ENCODE results near the gene HAAO.
"Not testable (repeated sequence)": the region's sequence is repeated elsewhere in the genome, so short reads cannot be mapped to it uniquely, and the experiment has no call there.

The HAAO gene

GRCh38 chr2:42743659-42743990, 48.8 kb downstream of the HAAO start:
- no peak for DNase-seq

GRCh38 chr2:42742740-42743658, 49.4 kb downstream of the HAAO start:
- no peak for DNase-seq

- DNase-seq = no peak
Measured at GRCh38 chr2:42741140-42741539, 51.2 kb downstream of the HAAO start.

- DNase-seq = no peak
Measured at GRCh38 chr2:42736598-42737322, 55.6 kb downstream of the HAAO start.

GRCh38 chr2:42733852-42734251, 58.5 kb downstream of the HAAO start:
- DNase-seq = no peak

- not testable (repeated sequence) for DNase-seq
Measured at GRCh38 chr2:42731316-42731715, 61.1 kb downstream of the HAAO start.

- no peak for DNase-seq
Measured at GRCh38 chr2:42726680-42727079, 65.7 kb downstream of the HAAO start.

GRCh38 chr2:42725657-42726056, 66.7 kb downstream of the HAAO start:
- no peak for DNase-seq

GRCh38 chr2:42724886-42725285, 67.5 kb downstream of the HAAO start:
- DNase-seq = no peak

- DNase-seq = no peak
Measured at GRCh38 chr2:42723465-42723864, 68.9 kb downstream of the HAAO start.

GRCh38 chr2:42722320-42723190, 69.8 kb downstream of the HAAO start:
- DNase-seq = no peak

GRCh38 chr2:42721898-42722297, 70.5 kb downstream of the HAAO start:
- DNase-seq = no peak
